Vagina (tissue), 2 donors: ENCODE data around the gene ASCL1.

Source experiments
- CTCF ChIP-seq, 3 experiments: fragments of 450-650 bp in 2 of 3; fragments of 200-600 bp in 1 of 3; sonication (generic) in 1 of 3; IDR thresholded peaks; one replicate each; pipeline ENCODE4 v1.5.1; 2017 to 2019; ENCODE audit warnings: antibody characterized with exemption in 3 of 3, mild to moderate bottlenecking in 2 of 3, moderate library complexity in 2 of 3
- POLR2A ChIP-seq, 2 donors: fragments of 450-650 bp; IDR thresholded peaks; one replicate each; pipeline ENCODE4 v1.6.1; 2017; ENCODE audit warnings: antibody characterized with exemption in 2 of 2, mild to moderate bottlenecking in 2 of 2, moderate library complexity in 2 of 2

DNA sequence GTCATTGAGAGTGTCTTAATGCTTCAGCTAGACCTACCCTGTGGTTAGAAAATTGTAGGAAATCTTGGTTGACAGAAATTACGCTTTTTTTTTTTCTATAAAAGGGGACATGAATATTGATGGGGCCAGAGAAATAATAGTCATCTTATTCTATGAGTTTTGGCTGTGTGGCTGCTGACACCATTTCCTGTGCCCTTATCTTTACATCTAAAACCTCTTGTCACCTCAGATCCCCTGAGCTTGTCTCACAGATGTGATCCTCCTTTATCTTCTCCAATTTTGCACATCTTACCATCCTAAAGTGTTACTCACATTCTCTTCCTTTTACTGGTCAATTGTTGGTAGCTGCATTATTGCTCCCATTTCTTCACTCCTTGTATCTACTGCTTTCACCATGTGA, 36.1 kb downstream of the ASCL1 start:
- TF ChIP-seq CTCF (IDR thresholded peaks at IDR 0.05) = no peak
- TF ChIP-seq POLR2A (IDR thresholded peaks at IDR 0.05) = no peak
